Cardiac ventricle fibroblast (primary cell): ENCODE measurements around the gene SUPT16H. TPM values are rescaled to one million over a fixed set of nuclear protein-coding genes. Genes with fewer than 3 reads are reported as not detected.

ENCODE experiments used
- total RNA-seq: library from RNA; depleted of rRNA; stranded (reverse); fragments of >200 nt; gene quantifications from 2 replicates; pipeline ENCODE4 v1.2.3, GENCODE V29; 2015

SUPT16H gene
- total RNA-seq: 34.3 and 45.4 TPM in 2 replicates

GRCh38 chr14:21383848-21384493, at the start of gene SUPT16H:
Gene SUPT16H (minus strand): TSS chr14:21384019. CDS start chr14:21383927, 92 bp downstream.

Other genes with a start within 250 kb of the SUPT16H start
- gene OR5AU1, start 228.0 kb downstream of the SUPT16H start, total RNA-seq: not detected in 2 replicates
- 466 and 553 TPM in 2 replicates for gene HNRNPC, start 114.6 kb downstream of the SUPT16H start, total RNA-seq
- not detected in 2 replicates for gene RPGRIP1, start 103.9 kb downstream of the SUPT16H start, total RNA-seq
- gene CHD8, start 72.1 kb upstream of the SUPT16H start, total RNA-seq: 32.4 and 35.6 TPM in 2 replicates
- 11.2 and 11.5 TPM in 2 replicates for gene RAB2B, start 92.9 kb upstream of the SUPT16H start, total RNA-seq
- 34.3 and 40.9 TPM in 2 replicates for gene TOX4, start 93.2 kb upstream of the SUPT16H start, total RNA-seq
- 19.6 and 22.0 TPM in 2 replicates for gene METTL3, start 127.3 kb upstream of the SUPT16H start, total RNA-seq
- gene SALL2, start 142.3 kb upstream of the SUPT16H start, total RNA-seq: 8.8 and 9.0 TPM in 2 replicates
- gene OR10G3, start 196.1 kb upstream of the SUPT16H start, total RNA-seq: not detected in 2 replicates